Neuronal stem cell (in vitro differentiated cells): Measurements from ENCODE around the gene ACSF3.

Source experiments
- DNase-seq: peaks from one replicate; pipeline ENCODE4 v3.0.0-alpha.2; 2013; ENCODE audit warnings: low spot score
- H2AFZ ChIP-seq: one replicate; pipeline ENCODE4 v1.6.1; 2013; ENCODE audit warnings: mild to moderate bottlenecking, low read length, inconsistent platforms
- H2AK5ac ChIP-seq: 2 replicates; pipeline ENCODE4 v1.6.1; 2013; ENCODE audit warnings: low read depth, mild to moderate bottlenecking, inconsistent platforms, low read length, moderate library complexity, mixed read lengths
- H2BK120ac ChIP-seq: 2 replicates; pipeline ENCODE4 v1.6.1; 2013; ENCODE audit warnings: low read depth, mild to moderate bottlenecking, inconsistent platforms, low read length, moderate library complexity, mixed read lengths
- H2BK12ac ChIP-seq: one replicate; pipeline ENCODE4 v1.6.1; 2013; ENCODE audit warnings: low read length, inconsistent platforms
- H2BK15ac ChIP-seq: 2 replicates; pipeline ENCODE4 v1.6.1; 2013; ENCODE audit warnings: mild to moderate bottlenecking, low read length, inconsistent platforms, mixed read lengths
- H2BK5ac ChIP-seq: one replicate; pipeline ENCODE4 v1.6.1; 2013; ENCODE audit warnings: inconsistent platforms, mild to moderate bottlenecking, low read length, moderate library complexity
- H3K14ac ChIP-seq: one replicate; pipeline ENCODE4 v1.6.1; 2013; ENCODE audit warnings: low read length, inconsistent platforms
- H3K18ac ChIP-seq: 2 replicates; pipeline ENCODE4 v1.6.1; 2013; ENCODE audit warnings: low read length, inconsistent platforms
- H3K23ac ChIP-seq: 2 replicates; pipeline ENCODE4 v1.6.1; 2013; ENCODE audit warnings: low read depth, mild to moderate bottlenecking, mixed read lengths, low read length, inconsistent platforms; ENCODE audit not compliant: poor library complexity
- H3K27ac ChIP-seq: replicated peaks from 3 replicates; pipeline ENCODE4 v1.5.1; 2013; ENCODE audit warnings: low read length, inconsistent platforms
- H3K27me3 ChIP-seq, 3 experiments: 2 replicates each; pipeline ENCODE4 v1.6.1; 2013; ENCODE audit warnings: low read length in 3 of 3, mild to moderate bottlenecking in 2 of 3, inconsistent platforms in 1 of 3, low read depth in 1 of 3, mixed read lengths in 1 of 3, moderate library complexity in 1 of 3; ENCODE audit not compliant: control insufficient read depth in 3 of 3, insufficient read depth in 3 of 3
- H3K36me3 ChIP-seq, 2 donors: replicated peaks in 1 of 2; 2 replicates each; pipeline ENCODE4 v1.6.1; 2013; ENCODE audit warnings: low read length in 2 of 2; ENCODE audit not compliant: control insufficient read depth in 2 of 2, insufficient read depth in 2 of 2
- H3K4ac ChIP-seq: 2 replicates; pipeline ENCODE4 v1.6.1; 2013; ENCODE audit warnings: inconsistent platforms, mild to moderate bottlenecking, low read length, moderate library complexity
- H3K4me1 ChIP-seq, 2 donors: 1 replicate in 1 of 2; 2 replicates in 1 of 2; pipeline ENCODE4 v1.6.1; 2013; ENCODE audit warnings: low read length in 2 of 2, low read depth in 1 of 2; ENCODE audit not compliant: control insufficient read depth in 2 of 2, insufficient read depth in 1 of 2
- H3K4me2 ChIP-seq: one replicate; pipeline ENCODE4 v1.6.1; 2013; ENCODE audit warnings: mild to moderate bottlenecking, low read length, inconsistent platforms; ENCODE audit not compliant: insufficient read depth, poor library complexity, severe bottlenecking
- H3K4me3 ChIP-seq, 2 donors: 2 replicates each; pipeline ENCODE4 v1.5.1; 2013; ENCODE audit warnings: low read length in 2 of 2, mild to moderate bottlenecking in 2 of 2, inconsistent platforms in 1 of 2, moderate library complexity in 1 of 2
- H3K79me1 ChIP-seq: one replicate; pipeline ENCODE4 v1.6.1; 2013; ENCODE audit warnings: low read depth, mild to moderate bottlenecking, inconsistent platforms, low read length, moderate library complexity
- H3K9ac ChIP-seq: one replicate; pipeline ENCODE4 v1.6.1; 2013; ENCODE audit warnings: mild to moderate bottlenecking, low read depth, low read length, inconsistent platforms; ENCODE audit not compliant: poor library complexity
- H3K9me3 ChIP-seq, 2 donors: replicated peaks in 1 of 2; 2 replicates each; pipeline versions ENCODE3 to v1.6.1; 2013; ENCODE audit warnings: low read length in 2 of 2, mild to moderate bottlenecking in 2 of 2, inconsistent platforms in 1 of 2, low read depth in 1 of 2, mixed read lengths in 1 of 2, moderate library complexity in 1 of 2; ENCODE audit not compliant: control insufficient read depth in 2 of 2, insufficient read depth in 1 of 2
- H4K8ac ChIP-seq: one replicate; pipeline ENCODE4 v1.6.1; 2013; ENCODE audit warnings: low read depth, mild to moderate bottlenecking, inconsistent platforms, low read length, moderate library complexity
- H4K91ac ChIP-seq: one replicate; pipeline ENCODE4 v1.6.1; 2013; ENCODE audit warnings: low read length, low read depth, mild to moderate bottlenecking, inconsistent platforms; ENCODE audit not compliant: poor library complexity
- WGBS, 2 donors: extraction: QIAGEN DNeasy Blood & Tissue Kit; methylation state at CpG; one replicate each; pipeline ENCODE4 v1.1.7; 2013; ENCODE audit warnings: missing lambda C conversion rate in 2 of 2, mixed read lengths in 1 of 2; ENCODE audit not compliant: insufficient read length in 2 of 2, insufficient replicate concordance in 1 of 2; ENCODE audit errors: extremely low coverage in 2 of 2; 5-methylcytosine and 5-hydroxymethylcytosine counted together

ACSF3 gene

DNA sequence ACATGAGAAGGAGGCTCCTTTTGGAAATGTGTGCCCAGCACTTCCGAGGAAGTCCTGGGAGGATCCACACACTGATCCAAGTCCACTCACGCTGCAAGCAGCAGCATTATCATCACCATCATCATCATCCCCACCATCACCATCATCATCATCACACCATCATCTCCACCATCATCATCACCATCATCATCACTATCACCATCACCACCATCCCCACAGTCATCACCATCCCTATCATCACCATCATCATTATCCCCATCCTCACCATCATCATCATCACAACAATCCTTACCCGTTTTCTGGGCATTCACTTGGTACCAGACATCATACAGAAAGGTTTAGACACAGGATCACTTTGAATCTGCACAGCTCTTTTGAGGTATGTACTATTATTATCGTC, 47.8 kb upstream of the ACSF3 start:
- DNase-seq = no peak
- Histone ChIP-seq H3K4me3 (no peak overlapping the region), H3K79me1 (peaks cover 2% of the 10 kb centered on the region), H2AFZ (no peak overlapping the region), H2BK15ac (no peak overlapping the region), H3K9me3 (no peaks in the 10 kb centered on the region), H4K8ac (no peak overlapping the region), H3K23ac (no peak overlapping the region), H2BK5ac (no peak overlapping the region), H3K14ac (no peak overlapping the region), H3K4me1 (peaks cover 10 to 12% of the 10 kb centered on the region in 2 donors), H4K91ac (no peak overlapping the region), H3K27ac (no peak overlapping the region), H2BK12ac (no peak overlapping the region), H3K36me3 (no peaks in the 10 kb centered on the region), H2AK5ac (no peak overlapping the region), H3K18ac (no peak overlapping the region), H2BK120ac (no peak overlapping the region), H3K4ac (no peak overlapping the region), H3K9ac (no peak overlapping the region), H3K27me3 (peaks cover 0 to 24% (median 0%) of the 10 kb centered on the region in 3 experiments), H3K4me2 (no peak overlapping the region)
- 100% methylated on average over 1 of the region's 4 CpGs; no CpG with 5 or more reads in 1 of the 2 donors for WGBS, 2 donors

DNA sequence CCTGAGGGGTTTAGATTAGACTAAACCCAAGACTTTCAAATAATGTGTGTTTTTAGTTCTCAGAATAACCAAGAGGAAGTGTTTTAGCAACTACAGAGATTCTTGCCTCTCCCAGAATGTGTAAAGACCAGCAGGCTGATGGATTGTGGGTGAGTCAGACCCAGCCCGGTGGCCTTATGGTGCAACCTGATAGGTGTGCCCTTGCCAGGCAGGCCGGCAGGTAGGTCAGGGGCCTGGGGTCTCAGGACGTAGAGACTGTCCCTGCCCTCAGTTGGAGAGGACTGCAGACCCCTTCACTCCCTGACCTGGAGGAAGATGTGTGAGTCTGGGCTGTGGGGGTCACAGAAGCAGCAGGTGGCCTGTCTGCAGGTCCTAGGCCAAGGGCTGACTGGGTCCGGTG, 47.2 kb upstream of the ACSF3 start:
- Histone ChIP-seq H3K9ac (no peak overlapping the region), H3K18ac (no peak overlapping the region), H3K27ac (no peak overlapping the region), H3K14ac (no peak overlapping the region), H2BK15ac (no peak overlapping the region), H2BK120ac (no peak overlapping the region), H2AK5ac (no peak overlapping the region), H3K79me1 (peaks cover 2% of the 10 kb centered on the region), H3K4me2 (no peak overlapping the region), H3K4me3 (no peak overlapping the region), H2BK12ac (no peak overlapping the region), H4K8ac (no peak overlapping the region), H2BK5ac (no peak overlapping the region), H3K36me3 (no peaks in the 10 kb centered on the region), H2AFZ (no peak overlapping the region), H3K4me1 (peaks cover 10 to 12% of the 10 kb centered on the region in 2 donors), H3K9me3 (no peaks in the 10 kb centered on the region), H3K27me3 (peaks cover 0 to 24% (median 0%) of the 10 kb centered on the region in 3 experiments), H4K91ac (no peak overlapping the region), H3K23ac (no peak overlapping the region), H3K4ac (no peak overlapping the region)
- no CpG with 5 or more reads among the region's 4 CpGs for WGBS, 2 donors
- no peak for DNase-seq

DNA sequence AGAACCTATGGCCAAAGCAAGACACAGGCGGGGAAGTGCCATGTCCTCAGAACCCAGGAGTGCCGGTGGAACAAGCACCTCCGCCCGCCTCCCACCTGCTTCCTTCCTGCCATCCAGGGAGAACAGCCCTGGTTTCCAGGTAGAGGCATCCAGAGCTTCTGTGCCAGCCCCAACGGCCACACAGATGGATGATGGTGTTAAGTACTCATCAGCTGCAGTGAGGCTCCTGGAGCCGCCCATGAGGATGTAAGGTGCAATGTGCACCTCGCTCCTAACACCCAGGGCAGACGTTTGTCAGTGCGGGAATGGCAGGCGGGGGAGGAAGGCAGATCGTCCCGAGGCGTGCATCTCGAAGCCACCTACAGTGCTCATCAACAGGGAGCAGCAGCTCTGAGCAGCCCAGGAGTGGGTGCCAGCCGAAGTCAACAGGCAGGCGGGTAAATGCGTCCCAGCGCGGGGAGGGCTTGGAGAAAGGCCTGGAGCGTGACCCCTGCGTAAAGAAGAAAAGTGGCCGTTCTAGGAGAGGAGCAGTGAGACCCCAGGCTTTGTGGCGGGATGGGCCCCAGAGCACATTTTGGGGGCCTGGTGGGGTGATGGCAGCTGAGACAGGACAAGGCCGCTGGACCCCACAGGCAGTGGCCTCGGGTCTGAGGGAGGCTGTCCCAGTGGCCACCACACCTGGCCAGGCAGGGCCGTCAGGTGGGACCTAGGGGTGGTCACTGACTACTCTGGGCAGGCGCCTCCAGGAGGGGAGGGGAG, 46.1 kb upstream of the ACSF3 start:
- Histone ChIP-seq H4K91ac (no peak overlapping the region), H3K4me3 (no peak overlapping the region), H2BK15ac (peak overlapping the region; percentile 30), H2BK5ac (peak overlapping the region; percentile 39), H3K18ac (peak overlapping the region; percentile 57), H3K23ac (peak overlapping the region; percentile 65), H2AFZ (no peak overlapping the region), H3K9ac (peak overlapping the region; percentile 50), H3K14ac (no peak overlapping the region), H3K4me2 (no peak overlapping the region), H3K36me3 (no peaks in the 10 kb centered on the region), H2BK12ac (peak overlapping the region; percentile 33), H3K4me1 (peaks cover 10 to 12% of the 10 kb centered on the region in 2 donors), H4K8ac (no peak overlapping the region), H2BK120ac (peak overlapping the region; percentile 76), H3K27ac (no peak overlapping the region), H2AK5ac (peak overlapping the region; percentile 88), H3K4ac (peak overlapping the region; percentile 66), H3K27me3 (peaks cover 0 to 24% (median 0%) of the 10 kb centered on the region in 3 experiments), H3K79me1 (peaks cover 3% of the 10 kb centered on the region), H3K9me3 (no peaks in the 10 kb centered on the region)
- WGBS, 2 donors = no CpG with 5 or more reads among the region's 27 CpGs
- no peak for DNase-seq

DNA sequence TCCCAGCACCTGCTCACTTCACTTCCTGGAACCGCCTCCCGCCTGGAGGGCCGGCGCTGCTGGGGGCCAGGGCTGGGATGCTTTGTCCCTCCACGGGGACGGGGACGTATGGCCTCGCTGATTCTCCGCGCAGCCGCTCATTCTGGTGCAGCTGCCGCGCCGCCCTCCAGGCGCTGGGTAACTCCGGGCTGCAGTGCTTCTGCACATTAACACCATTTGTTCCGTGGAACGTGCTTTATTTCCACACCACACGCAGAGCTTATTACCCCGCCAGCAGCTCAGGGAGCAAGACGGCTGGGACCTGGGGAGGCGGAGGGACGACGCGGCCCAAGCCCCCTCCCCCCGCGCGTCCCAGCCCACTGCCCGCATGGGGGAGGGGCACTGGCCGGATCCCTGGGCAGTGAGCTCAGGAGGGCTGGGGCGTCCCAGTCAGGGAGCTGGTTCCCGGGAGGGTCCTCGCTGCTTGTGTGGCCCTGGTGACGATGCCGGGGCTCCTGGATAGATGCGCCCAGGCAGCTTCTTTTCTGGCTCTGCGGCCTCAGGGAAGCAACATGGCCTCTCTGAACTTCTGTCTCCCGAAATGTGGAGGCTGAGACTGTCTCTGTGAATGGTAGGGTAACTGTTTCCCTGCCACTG, 45.4 kb upstream of the ACSF3 start:
- Histone ChIP-seq H2BK120ac (no peak overlapping the region), H2BK5ac (peak overlapping the region; percentile 39), H3K9me3 (no peaks in the 10 kb centered on the region), H3K23ac (peak overlapping the region; percentile 65), H4K91ac (peak overlapping the region; percentile 85), H3K4me1 (peaks cover 10 to 12% of the 10 kb centered on the region in 2 donors), H2BK12ac (peak overlapping the region; percentile 33), H3K18ac (peak overlapping the region; percentile 89), H3K79me1 (peaks cover 3% of the 10 kb centered on the region), H2BK15ac (peak overlapping the region; percentile 30), H3K4me3 (no peak overlapping the region), H2AK5ac (peak overlapping the region; percentile 88), H3K36me3 (no peaks in the 10 kb centered on the region), H3K27me3 (peaks cover 0 to 20% (median 0%) of the 10 kb centered on the region in 3 experiments), H4K8ac (no peak overlapping the region), H3K4ac (no peak overlapping the region), H3K4me2 (no peak overlapping the region), H2AFZ (peak overlapping the region; percentile 8), H3K14ac (peak overlapping the region; percentile 56), H3K27ac (no peak overlapping the region), H3K9ac (no peak overlapping the region)
- WGBS, 2 donors = no CpG with 5 or more reads among the region's 38 CpGs
- no peak for DNase-seq
